ENCODE results near the gene SCMH1. TPM values are rescaled to one million over a fixed set of nuclear protein-coding genes. Genes with fewer than 3 reads are reported as not detected.

SCMH1 gene
- total RNA-seq, 1 experiment from 2014 or later, result 39.5 TPM

GRCh38 chr1:41098730-41099460 is 143.2 kb downstream of the SCMH1 start:
- no peaks in the 10 kb centered on the region for H4K20me1 ChIP-seq (ENCODE audit: insufficient read depth)
- BruUV-seq (replicated peaks), result no TSS peak
- CTCF ChIA-PET, result no interaction called here

DNA sequence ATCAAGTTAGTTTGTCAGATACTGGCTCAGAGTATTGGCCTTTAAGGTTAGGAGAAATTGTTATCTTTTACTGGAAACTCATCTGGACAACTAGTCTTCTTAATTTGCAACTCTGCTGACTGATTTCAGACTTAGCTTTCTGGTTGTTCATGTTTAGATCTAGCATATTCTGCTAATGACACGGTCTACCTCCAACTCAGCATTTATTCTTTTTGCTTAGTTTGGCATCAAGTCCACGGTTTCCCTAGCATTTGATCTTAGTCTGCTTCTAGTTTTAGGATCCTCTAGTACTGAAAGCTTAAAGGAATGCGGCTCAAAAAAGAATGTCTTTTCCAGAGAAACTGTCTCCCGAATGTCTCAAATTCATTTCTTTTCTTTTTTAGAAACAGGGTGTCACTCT is 145.0 kb downstream of the SCMH1 start:
- BruUV-seq (replicated peaks), result no TSS peak
- Histone ChIP-seq H3K9me2 (ENCODE audit: insufficient read depth) (no peaks in the 10 kb centered on the region), H3K27ac (no peak overlapping the region), H2AFZ (no peak overlapping the region), H3F3A (ENCODE audit: insufficient read depth, low read depth) (no peaks in the 10 kb centered on the region; the same call in 1 of the 2 replicates), H4K20me1 (ENCODE audit: insufficient read depth) (no peaks in the 10 kb centered on the region), H3K4me3 (no peak overlapping the region), H3K79me2 (ENCODE audit: low read depth) (no peaks in the 10 kb centered on the region), H3K4me1 (replicated peaks; ENCODE audit: insufficient read depth) (no peaks in the 10 kb centered on the region), H3K4me2 (no peak overlapping the region), H3K27me3 (ENCODE audit: insufficient read depth, low read depth) (no peaks in the 10 kb centered on the region), H3K36me3 (ENCODE audit: low read depth) (no peaks in the 10 kb centered on the region), H3K9me3 (ENCODE audit: insufficient read depth, low read depth) (no peaks in the 10 kb centered on the region)
- TF ChIP-seq EZH2 (IDR thresholded peaks at IDR 0.05; ENCODE audit: low read depth) (no peak), CTCF (conservative IDR thresholded peaks at IDR 0.05) (no peak)
- intact Hi-C loops (cut with micrococcal nuclease; ENCODE audit: unreplicated experiment), result no loop called here
- DNase-seq, result no peak
- ChIA-PET CTCF (no interaction called here), POLR2A (ENCODE audit: unreplicated experiment) (no interaction called here)

More at GRCh38 chr1:41098730-41099460, 143.2 kb downstream of the SCMH1 start:
- POLR2A ChIA-PET (ENCODE audit: unreplicated experiment), result no interaction called here
- Histone ChIP-seq H3K9me3 (ENCODE audit: insufficient read depth, low read depth) (no peaks in the 10 kb centered on the region), H3F3A (ENCODE audit: insufficient read depth, low read depth) (no peaks in the 10 kb centered on the region), H3K4me1 (replicated peaks; ENCODE audit: insufficient read depth) (no peaks in the 10 kb centered on the region), H3K4me2 (no peak overlapping the region), H3K27me3 (ENCODE audit: insufficient read depth, low read depth) (no peaks in the 10 kb centered on the region), H3K27ac (no peak overlapping the region), H3K4me3 (no peak overlapping the region), H3K79me2 (ENCODE audit: low read depth) (no peaks in the 10 kb centered on the region), H3K36me3 (ENCODE audit: low read depth) (no peaks in the 10 kb centered on the region), H3K9me2 (ENCODE audit: insufficient read depth) (no peaks in the 10 kb centered on the region), H2AFZ (no peak overlapping the region)
- intact Hi-C loops (cut with micrococcal nuclease; ENCODE audit: unreplicated experiment), result no loop called here
- TF ChIP-seq EZH2 (IDR thresholded peaks at IDR 0.05; ENCODE audit: low read depth) (no peak), CTCF (conservative IDR thresholded peaks at IDR 0.05) (no peak)
- DNase-seq, result no peak

DNA sequence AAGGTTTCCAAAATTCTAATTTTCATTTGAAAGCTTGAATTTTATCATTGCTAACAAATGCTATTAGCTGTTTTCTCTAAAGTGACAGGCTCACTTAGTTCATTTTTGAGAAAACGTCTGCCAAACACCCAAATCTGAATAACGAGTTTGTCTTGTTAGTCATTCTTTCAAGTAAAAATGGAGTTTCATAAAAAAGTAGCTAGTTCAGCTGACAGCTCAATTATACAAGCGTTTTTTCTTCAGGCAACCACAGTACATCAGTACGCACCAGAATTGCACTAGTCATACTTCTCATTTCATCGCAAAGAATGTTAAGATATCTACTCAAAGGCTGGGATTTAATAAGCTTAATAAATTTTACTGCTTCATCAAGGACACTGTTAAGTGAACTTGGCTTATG is 148.3 kb downstream of the SCMH1 start:
- no peak for TF ChIP-seq EZH2 (IDR thresholded peaks at IDR 0.05; ENCODE audit: low read depth)
- TF ChIP-seq CTCF (conservative IDR thresholded peaks at IDR 0.05), result no peak
- no TSS peak for BruUV-seq (replicated peaks)
- no peak for DNase-seq

More for the DNA sequence above, 148.3 kb downstream of the SCMH1 start:
- no peaks in the 10 kb centered on the region; the same call in 1 of the 2 replicates for H3F3A ChIP-seq (ENCODE audit: insufficient read depth, low read depth)
- H3K27me3 ChIP-seq (ENCODE audit: insufficient read depth, low read depth), result no peaks in the 10 kb centered on the region
- no peak overlapping the region for H3K4me3 ChIP-seq
- ChIA-PET POLR2A (ENCODE audit: unreplicated experiment) (no interaction called here), CTCF (no interaction called here)
- H3K27ac ChIP-seq, result no peak overlapping the region
- H2AFZ ChIP-seq, result no peak overlapping the region
- H3K79me2 ChIP-seq (ENCODE audit: low read depth), result no peaks in the 10 kb centered on the region
- H3K4me2 ChIP-seq, result no peak overlapping the region
- H3K9me3 ChIP-seq (ENCODE audit: insufficient read depth, low read depth), result no peaks in the 10 kb centered on the region
- H4K20me1 ChIP-seq (ENCODE audit: insufficient read depth), result no peaks in the 10 kb centered on the region
- no peaks in the 10 kb centered on the region for H3K4me1 ChIP-seq (replicated peaks; ENCODE audit: insufficient read depth)
- intact Hi-C loops (cut with micrococcal nuclease; ENCODE audit: unreplicated experiment), result no loop called here
- no peaks in the 10 kb centered on the region for H3K36me3 ChIP-seq (ENCODE audit: low read depth)
- H3K9me2 ChIP-seq (ENCODE audit: insufficient read depth), result no peaks in the 10 kb centered on the region
